Muscle of arm (tissue), 12 donors: ENCODE results near the gene ERVK3-1. TPM values are rescaled to one million over a fixed set of nuclear protein-coding genes. Genes with fewer than 3 reads are reported as not detected.

Experiments
- DNase-seq: peaks from one replicate; pipeline ENCODE4 v3.0.0-alpha.2; 2013
- polyA plus RNA-seq, 12 donors: library from polyadenylated mRNA; unstranded; fragments of 120-200 nt; gene quantifications; one replicate each; pipeline ENCODE4 v1.2.1, GENCODE V29; 2013; ENCODE audit not compliant: insufficient read length in 12 of 12

Gene ERVK3-1
- polyA plus RNA-seq, 12 donors = 25.9 to 51.7 (median 28.4) TPM; not detected in 1

DNA sequence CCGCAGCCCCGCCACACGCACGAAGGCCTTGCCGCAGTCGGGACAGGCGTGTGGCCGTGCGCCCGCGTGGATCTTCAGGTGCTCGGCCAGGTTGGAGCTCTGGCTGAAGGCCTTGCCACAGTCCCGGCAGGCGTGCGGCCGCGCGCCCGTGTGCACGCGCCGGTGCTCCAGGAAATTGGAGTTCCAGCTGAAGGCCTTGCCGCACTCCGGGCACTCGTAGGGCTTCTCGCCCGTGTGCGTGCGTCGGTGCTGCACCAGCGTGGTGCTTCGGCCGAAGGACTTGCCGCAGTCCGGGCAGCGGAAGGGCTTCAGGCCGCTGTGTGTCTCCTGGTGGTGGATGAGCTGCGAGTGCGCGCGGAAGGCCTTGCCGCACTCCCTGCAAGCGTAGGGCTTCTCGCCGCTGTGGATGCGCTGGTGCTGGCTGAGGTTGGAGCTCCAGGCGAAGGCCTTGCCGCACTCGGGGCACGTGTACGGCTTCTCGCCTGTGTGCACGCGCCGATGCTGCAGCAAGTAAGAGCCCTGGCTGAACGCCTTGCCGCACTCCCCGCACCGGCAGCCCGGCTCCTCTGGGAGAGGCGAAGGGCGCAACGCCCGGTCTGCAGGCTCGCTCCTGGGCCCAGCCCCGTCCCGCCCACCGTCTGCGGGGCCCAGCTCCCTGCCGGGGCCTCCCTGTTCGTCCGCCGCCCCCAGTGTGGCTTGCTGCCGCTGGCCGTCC, 51.7 kb downstream of the ERVK3-1 start:
- peak; percentile 41 for DNase-seq

DNA sequence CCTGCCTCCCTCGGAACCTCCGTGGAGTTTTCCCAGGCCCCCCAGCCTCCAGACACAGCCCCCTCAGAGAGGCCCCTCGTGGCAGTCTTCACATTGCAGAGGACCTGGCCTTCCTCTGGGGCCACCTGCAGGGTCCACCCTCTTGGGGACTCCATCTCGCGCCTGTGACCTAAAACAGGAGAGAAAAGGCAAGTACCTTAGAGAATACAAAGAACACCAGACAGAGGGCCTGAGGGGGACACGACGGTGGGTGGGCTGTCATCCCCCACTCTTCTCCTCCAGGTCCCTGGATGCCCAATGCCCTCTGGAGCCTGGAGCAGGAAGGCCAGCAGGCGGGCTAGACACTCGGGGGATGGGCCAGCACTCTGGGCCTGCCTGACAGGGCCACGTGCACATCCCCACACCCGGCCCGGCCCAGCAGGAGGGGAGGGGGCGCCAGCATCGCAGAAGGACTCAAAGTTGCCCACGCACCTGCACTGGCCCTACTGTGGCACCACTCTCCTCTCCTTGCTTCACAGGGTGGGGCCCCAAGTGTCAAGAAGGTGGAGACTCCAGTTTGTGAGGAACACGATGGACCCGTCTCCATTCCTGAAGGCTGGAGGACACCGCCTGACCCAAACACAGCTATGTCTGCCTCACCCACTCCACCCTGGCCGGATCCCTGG, 52.4 kb downstream of the ERVK3-1 start:
- DNase-seq = no peak

DNA sequence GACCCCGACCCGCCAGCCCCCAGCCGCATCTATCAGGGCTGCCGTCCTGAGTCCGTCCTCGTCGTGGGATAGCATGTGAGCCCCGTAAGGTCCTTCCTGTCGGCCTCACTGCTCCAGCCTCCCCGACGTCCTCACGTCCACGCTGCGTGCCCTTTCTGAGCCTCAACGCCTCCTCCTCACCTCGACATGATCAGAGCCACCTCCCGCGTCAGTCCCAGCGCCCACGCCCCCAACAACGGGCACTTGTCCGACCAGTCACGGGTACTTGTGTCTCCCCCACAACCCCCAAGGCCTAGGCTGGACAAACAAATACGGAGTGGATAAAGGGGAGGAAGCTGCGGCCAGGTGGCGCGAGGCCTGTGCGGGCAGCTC, 56.7 kb downstream of the ERVK3-1 start:
- DNase-seq = no peak

- peak; percentile 97 for DNase-seq
These were observed 57.3 kb downstream of the ERVK3-1 start, which contains the start of gene ZNF497 for GRCh38 chr19:58362272-58362994. Gene ZNF497 (minus strand): TSS chr19:58362751. CDS start chr19:58357635, 5,116 bp downstream.

DNA sequence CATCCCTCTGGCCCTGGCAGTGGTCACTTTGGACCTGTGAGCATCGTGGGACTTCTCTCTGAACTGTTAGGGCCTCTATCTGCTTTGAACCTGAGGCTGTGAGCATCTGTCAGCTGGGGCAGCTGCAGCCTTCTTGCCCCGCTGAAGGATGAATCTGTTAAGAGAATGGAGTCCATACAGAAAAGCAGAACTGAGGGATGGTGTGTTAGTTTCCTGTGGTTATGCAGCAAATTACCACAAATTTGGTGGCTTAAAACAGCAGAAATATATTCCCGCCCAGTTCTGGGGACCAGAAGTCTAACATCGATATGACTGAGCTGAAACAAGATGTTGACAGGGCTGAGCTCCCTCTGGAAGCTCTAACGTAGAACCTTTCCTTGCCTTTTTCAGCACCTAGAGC, 59.0 kb downstream of the ERVK3-1 start:
- DNase-seq = no peak

Other genes with a start within 250 kb of the ERVK3-1 start
- gene ZNF135, start 246.1 kb upstream of the ERVK3-1 start, polyA plus RNA-seq = 10 to 100 TPM in 11 of 12 donors, not detected in 1; 10.4 to 29.7 (median 14.2) TPM
- gene ZSCAN18, start 207.1 kb upstream of the ERVK3-1 start, polyA plus RNA-seq = 10 to 100 TPM in 11 of 12 donors, not detected in 1; 47.2 to 70.3 (median 55.2) TPM
- gene ZNF329, start 154.6 kb upstream of the ERVK3-1 start, polyA plus RNA-seq = 10 to 100 TPM in 11 of 12 donors, not detected in 1; 10.5 to 14.9 (median 13.2) TPM
- 10 to 100 TPM in 4 of 12 donors, 1 to 10 TPM in 7, not detected in 1; 7.6 to 21.2 (median 9.4) TPM for gene ZNF274, start 122.3 kb upstream of the ERVK3-1 start, polyA plus RNA-seq
- gene ZNF544, start 76.5 kb upstream of the ERVK3-1 start, polyA plus RNA-seq = 10 to 100 TPM in 11 of 12 donors, not detected in 1; 13.0 to 24.3 (median 16.1) TPM
- 1 to 10 TPM in 11 of 12 donors, not detected in 1; 4.0 to 7.0 (median 5.6) TPM for gene ZNF8, start 26.4 kb upstream of the ERVK3-1 start, polyA plus RNA-seq
- gene ZSCAN22, start 21.6 kb downstream of the ERVK3-1 start, polyA plus RNA-seq = 1 to 10 TPM in 10 of 12 donors, not detected in 2; 2.6 to 4.0 (median 3.1) TPM
- gene A1BG, start 48.1 kb downstream of the ERVK3-1 start, polyA plus RNA-seq = 1 to 10 TPM in 10 of 12 donors, not detected in 2; 2.3 to 6.0 (median 2.9) TPM
- 1 to 10 TPM in 10 of 12 donors, not detected in 2; 1.6 to 3.0 (median 1.9) TPM for gene ZNF497, start 57.4 kb downstream of the ERVK3-1 start, polyA plus RNA-seq
- gene ZNF837, start 75.7 kb downstream of the ERVK3-1 start, polyA plus RNA-seq = 1 to 10 TPM in 8 of 12 donors, under 1 TPM in 3, not detected in 1; 0.65 to 8.8 (median 1.2) TPM
- gene RPS5, start 81.9 kb downstream of the ERVK3-1 start, polyA plus RNA-seq = 1,000 to 10,000 TPM in 9 of 12 donors, 100 to 1,000 TPM in 2, not detected in 1; 942 to 1,724 (median 1,496) TPM
- under 1 TPM in 1 of 12 donors, not detected in 11; 0.57 TPM for gene RNF225, start 90.3 kb downstream of the ERVK3-1 start, polyA plus RNA-seq
- 1 to 10 TPM in 10 of 12 donors, not detected in 2; 4.6 to 7.0 (median 5.9) TPM for gene ZNF584, start 103.3 kb downstream of the ERVK3-1 start, polyA plus RNA-seq
- 1 to 10 TPM in 11 of 12 donors, not detected in 1; 3.4 to 6.5 (median 5.3) TPM for gene ZNF132, start 134.8 kb downstream of the ERVK3-1 start, polyA plus RNA-seq
- 1 to 10 TPM in 10 of 12 donors, not detected in 2; 2.3 to 4.4 (median 3.1) TPM for gene ZNF324B, start 146.2 kb downstream of the ERVK3-1 start, polyA plus RNA-seq
- 10 to 100 TPM in 1 of 12 donors, 1 to 10 TPM in 10, not detected in 1; 3.8 to 11.7 (median 4.6) TPM for gene ZNF324, start 161.7 kb downstream of the ERVK3-1 start, polyA plus RNA-seq
- 10 to 100 TPM in 1 of 12 donors, 1 to 10 TPM in 10, not detected in 1; 4.8 to 10.4 (median 6.8) TPM for gene ZNF446, start 171.0 kb downstream of the ERVK3-1 start, polyA plus RNA-seq
- gene SLC27A5, start 206.6 kb downstream of the ERVK3-1 start, polyA plus RNA-seq = 1 to 10 TPM in 10 of 12 donors, not detected in 2; 2.0 to 4.1 (median 3.8) TPM
- gene ZBTB45, start 214.4 kb downstream of the ERVK3-1 start, polyA plus RNA-seq = 10 to 100 TPM in 2 of 12 donors, 1 to 10 TPM in 9, not detected in 1; 5.3 to 13.3 (median 8.3) TPM
- gene TRIM28, start 238.7 kb downstream of the ERVK3-1 start, polyA plus RNA-seq = 100 to 1,000 TPM in 11 of 12 donors, not detected in 1; 218 to 448 (median 333) TPM
- 100 to 1,000 TPM in 1 of 12 donors, 10 to 100 TPM in 10, not detected in 1; 63.8 to 111 (median 69.9) TPM for gene CHMP2A, start 249.7 kb downstream of the ERVK3-1 start, polyA plus RNA-seq